Measurements from ENCODE around the gene REEP5.
"Not testable (repeated sequence)": the region's sequence is repeated elsewhere in the genome, so short reads cannot be mapped to it uniquely, and the experiment has no call there.

Gene REEP5

GRCh38 chr5:112921833-112922817 lies at the start of gene REEP5:
REEP5 (minus strand) TSS chr5:112922227; CDS start chr5:112922190, 37 bp downstream.
- peak; percentile 59 for DNase-seq

- DNase-seq = no peak
These were observed 49.2 kb upstream of the REEP5 start for GRCh38 chr5:112971276-112971675.

GRCh38 chr5:112968411-112969106 lies 46.5 kb upstream of the REEP5 start:
- no peak for DNase-seq

- DNase-seq = no peak
These were observed 45.6 kb upstream of the REEP5 start for GRCh38 chr5:112967520-112968083.

GRCh38 chr5:112965733-112966306 lies 43.8 kb upstream of the REEP5 start:
- DNase-seq = no peak

- not testable (repeated sequence) for DNase-seq
These were observed 41.3 kb upstream of the REEP5 start for GRCh38 chr5:112963374-112963733.

- no peak for DNase-seq
These were observed 39.0 kb upstream of the REEP5 start for GRCh38 chr5:112960863-112961504.

GRCh38 chr5:112960315-112960714 lies 38.3 kb upstream of the REEP5 start:
- no peak for DNase-seq

GRCh38 chr5:112959872-112960271 lies 37.8 kb upstream of the REEP5 start:
- not testable (repeated sequence) for DNase-seq

GRCh38 chr5:112958093-112959088 lies 36.4 kb upstream of the REEP5 start:
- DNase-seq = peak; percentile 11

GRCh38 chr5:112957036-112957808 lies 35.2 kb upstream of the REEP5 start:
- no peak for DNase-seq

- DNase-seq = no peak
These were observed 34.6 kb upstream of the REEP5 start for GRCh38 chr5:112956606-112957005.

- no peak for DNase-seq
These were observed 29.2 kb upstream of the REEP5 start for GRCh38 chr5:112951124-112951702.

- no peak for DNase-seq
These were observed 26.4 kb upstream of the REEP5 start for GRCh38 chr5:112948458-112948857.

GRCh38 chr5:112940670-112941069 lies 18.6 kb upstream of the REEP5 start:
- DNase-seq = no peak

GRCh38 chr5:112938286-112938685 lies 16.3 kb upstream of the REEP5 start:
- no peak for DNase-seq

- no peak for DNase-seq
These were observed 13.6 kb upstream of the REEP5 start for GRCh38 chr5:112935675-112936074.

- no peak for DNase-seq
These were observed 12.3 kb upstream of the REEP5 start for GRCh38 chr5:112934366-112934663.

GRCh38 chr5:112933651-112934365 lies 11.8 kb upstream of the REEP5 start:
- no peak for DNase-seq

GRCh38 chr5:112933105-112933504 lies 11.1 kb upstream of the REEP5 start:
- DNase-seq = no peak
